ENCODE results near the gene TBR1. TPM values are rescaled to one million over a fixed set of nuclear protein-coding genes. Genes with fewer than 3 reads are reported as not detected.
A peak's percentile ranks its signal among the peaks of the same experiment; 100 is the strongest.

Gene TBR1
- total RNA-seq, 6 experiments from 2014 or later = not detected

DNA sequence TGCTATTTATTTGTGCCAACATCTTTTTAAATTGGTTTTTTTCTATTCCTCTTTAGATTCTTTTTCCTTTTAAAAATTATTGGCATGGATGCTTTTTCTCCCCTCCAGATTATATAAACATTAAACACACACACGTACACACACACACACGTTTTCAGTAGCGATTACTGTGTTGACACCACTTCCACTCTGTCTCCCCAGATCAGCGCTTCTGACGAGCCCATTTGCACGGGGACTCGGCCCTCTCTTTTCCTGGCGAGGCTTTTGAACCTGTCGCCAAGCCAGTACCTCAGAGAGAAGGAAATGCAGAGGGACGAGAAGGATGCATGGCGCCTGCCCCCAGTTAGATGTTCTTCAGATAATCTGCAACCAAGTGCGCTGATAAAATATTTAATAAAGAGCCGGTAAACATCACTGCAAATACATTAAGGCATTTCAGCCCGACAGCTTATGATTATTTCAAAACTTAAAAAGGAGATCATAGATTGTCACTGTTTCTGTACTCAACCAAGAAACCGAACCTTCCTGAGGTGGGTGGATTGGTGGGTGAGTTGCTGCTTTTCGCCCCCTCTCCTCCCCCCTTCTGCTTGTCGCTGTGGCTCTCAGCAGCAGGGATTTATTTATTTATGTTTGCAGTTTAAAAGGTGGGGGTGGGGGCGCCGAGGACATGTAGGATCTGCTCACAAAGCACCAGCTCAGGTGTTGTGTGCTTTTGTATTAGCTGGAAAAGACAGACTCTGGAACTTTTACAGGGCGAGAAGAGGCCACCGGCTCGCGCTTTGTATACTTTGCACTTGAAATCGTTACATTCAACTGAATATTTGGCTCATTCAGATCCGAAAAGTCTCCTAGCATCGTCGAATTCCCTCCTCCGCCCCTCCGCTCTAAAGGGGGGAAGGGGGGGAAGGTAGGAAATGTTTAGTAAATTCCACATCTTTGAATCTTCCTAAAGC is 787 bp upstream of the TBR1 start:
- Histone ChIP-seq H3K4me1 (peaks cover 0 to 34% (median 5%) of the 10 kb centered on the region in 4 donors), H3K4me3 (peak overlapping the region; percentile 29 to 39 (median 37)), H3K27ac (no peak overlapping the region), H3K27me3 (peaks cover 3 to 20% of the 10 kb centered on the region in 2 donors), H3K36me3 (no peaks in the 10 kb centered on the region), H3K9me3 (no peaks in the 10 kb centered on the region)
- WGBS (ENCODE audit: insufficient coverage, low coverage, low lambda C conversion rate, missing lambda C conversion rate) = 4% methylated on average over 24 of the region's 29 CpGs
- ATAC-seq (peak in 2 of 4 donors; percentile 13 to 21), DNase-seq (no peak)
- intact Hi-C loops (cut with DNase I) = no loop called here
- TF ChIP-seq, protein P1, sequence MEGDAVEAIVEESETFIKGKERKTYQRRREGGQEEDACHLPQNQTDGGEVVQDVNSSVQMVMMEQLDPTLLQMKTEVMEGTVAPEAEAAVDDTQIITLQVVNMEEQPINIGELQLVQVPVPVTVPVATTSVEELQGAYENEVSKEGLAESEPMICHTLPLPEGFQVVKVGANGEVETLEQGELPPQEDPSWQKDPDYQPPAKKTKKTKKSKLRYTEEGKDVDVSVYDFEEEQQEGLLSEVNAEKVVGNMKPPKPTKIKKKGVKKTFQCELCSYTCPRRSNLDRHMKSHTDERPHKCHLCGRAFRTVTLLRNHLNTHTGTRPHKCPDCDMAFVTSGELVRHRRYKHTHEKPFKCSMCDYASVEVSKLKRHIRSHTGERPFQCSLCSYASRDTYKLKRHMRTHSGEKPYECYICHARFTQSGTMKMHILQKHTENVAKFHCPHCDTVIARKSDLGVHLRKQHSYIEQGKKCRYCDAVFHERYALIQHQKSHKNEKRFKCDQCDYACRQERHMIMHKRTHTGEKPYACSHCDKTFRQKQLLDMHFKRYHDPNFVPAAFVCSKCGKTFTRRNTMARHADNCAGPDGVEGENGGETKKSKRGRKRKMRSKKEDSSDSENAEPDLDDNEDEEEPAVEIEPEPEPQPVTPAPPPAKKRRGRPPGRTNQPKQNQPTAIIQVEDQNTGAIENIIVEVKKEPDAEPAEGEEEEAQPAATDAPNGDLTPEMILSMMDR (IDR thresholded peaks at IDR 0.05) = no peak
- TF ChIP-seq POLR2A (IDR thresholded peaks at IDR 0.05) = no peak

DNA sequence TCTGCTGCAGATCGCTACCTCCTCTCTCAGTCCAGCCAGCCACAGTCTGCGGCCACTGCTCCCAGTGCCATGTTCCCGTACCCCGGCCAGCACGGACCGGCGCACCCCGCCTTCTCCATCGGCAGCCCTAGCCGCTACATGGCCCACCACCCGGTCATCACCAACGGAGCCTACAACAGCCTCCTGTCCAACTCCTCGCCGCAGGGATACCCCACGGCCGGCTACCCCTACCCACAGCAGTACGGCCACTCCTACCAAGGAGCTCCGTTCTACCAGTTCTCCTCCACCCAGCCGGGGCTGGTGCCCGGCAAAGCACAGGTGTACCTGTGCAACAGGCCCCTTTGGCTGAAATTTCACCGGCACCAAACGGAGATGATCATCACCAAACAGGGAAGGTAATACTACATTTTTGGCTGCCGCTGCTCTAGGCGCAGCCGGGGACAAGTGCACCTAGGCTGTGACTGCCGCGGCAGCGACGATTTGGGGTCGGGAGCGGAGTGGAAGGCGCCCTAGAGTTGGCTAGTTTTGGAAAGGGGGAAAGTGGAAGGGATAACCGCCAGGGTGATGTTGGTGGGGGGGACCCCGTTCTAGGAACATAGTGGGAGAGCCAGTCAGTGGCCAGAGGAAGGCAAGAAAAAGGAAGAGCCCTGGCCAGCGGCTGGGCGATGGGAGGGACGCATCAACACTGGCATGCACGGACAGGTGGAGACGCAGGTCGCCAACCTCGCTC is 776 bp downstream of the TBR1 start:
- H3K27me3 ChIP-seq = peaks cover 8 to 20% of the 10 kb centered on the region in 2 donors
- H3K36me3 ChIP-seq = no peaks in the 10 kb centered on the region
- no peak overlapping the region for H3K4me3 ChIP-seq
- no peak overlapping the region for H3K27ac ChIP-seq
- H3K9me3 ChIP-seq = no peaks in the 10 kb centered on the region
- TF ChIP-seq, protein P1 (IDR thresholded peaks at IDR 0.05) = no peak
- no peak for TF ChIP-seq POLR2A (IDR thresholded peaks at IDR 0.05)
- intact Hi-C loops (cut with DNase I) = no loop called here
- WGBS (ENCODE audit: insufficient coverage, low coverage, low lambda C conversion rate, missing lambda C conversion rate) = 5% methylated on average over 21 of the region's 41 CpGs
- DNase-seq (no peak), ATAC-seq (peak in 1 of 4 donors; percentile 11)
- peaks cover 0 to 34% (median 5%) of the 10 kb centered on the region in 4 donors for H3K4me1 ChIP-seq

DNA sequence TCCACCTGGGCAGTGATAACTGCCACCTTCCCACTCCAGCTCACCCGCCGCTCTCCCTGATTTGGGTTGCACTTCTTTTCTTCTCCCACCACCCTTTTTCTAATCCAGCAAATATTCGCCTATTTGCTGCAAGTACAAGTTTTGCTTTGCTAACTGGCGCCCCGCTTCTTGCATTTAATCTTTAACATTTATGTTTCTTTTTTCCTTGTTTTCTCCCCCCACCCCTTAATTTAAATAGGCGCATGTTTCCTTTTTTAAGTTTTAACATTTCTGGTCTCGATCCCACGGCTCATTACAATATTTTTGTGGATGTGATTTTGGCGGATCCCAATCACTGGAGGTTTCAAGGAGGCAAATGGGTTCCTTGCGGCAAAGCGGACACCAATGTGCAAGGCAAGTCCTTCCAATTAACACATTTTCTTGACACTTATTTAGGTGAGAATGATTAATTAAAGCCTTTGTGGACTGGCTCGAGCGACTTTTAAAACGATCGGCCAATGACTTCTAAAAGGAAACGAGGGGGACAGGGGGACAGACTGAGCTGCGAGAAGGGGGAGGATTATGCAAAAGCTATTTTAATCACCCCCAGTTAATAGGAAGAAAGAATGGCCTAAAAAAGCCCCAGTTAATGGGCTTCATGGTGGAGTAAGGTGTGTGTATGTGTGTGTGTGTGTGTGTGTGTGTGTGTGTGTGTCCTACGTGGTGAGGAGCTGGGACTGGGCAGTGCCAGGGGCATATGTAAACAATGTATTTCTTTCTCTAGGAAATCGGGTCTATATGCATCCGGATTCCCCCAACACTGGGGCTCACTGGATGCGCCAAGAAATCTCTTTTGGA is 1.6 kb downstream of the TBR1 start:
- peaks cover 11 to 20% of the 10 kb centered on the region in 2 donors for H3K27me3 ChIP-seq
- ATAC-seq (no peak), DNase-seq (no peak)
- no peak overlapping the region for H3K27ac ChIP-seq
- H3K4me1 ChIP-seq = peaks cover 0 to 34% (median 5%) of the 10 kb centered on the region in 4 donors
- no peak for TF ChIP-seq POLR2A (IDR thresholded peaks at IDR 0.05)
- TF ChIP-seq, protein P1 (IDR thresholded peaks at IDR 0.05) = no peak
- H3K36me3 ChIP-seq = no peaks in the 10 kb centered on the region
- intact Hi-C loops (cut with DNase I) = no loop called here
- no peaks in the 10 kb centered on the region for H3K9me3 ChIP-seq
- H3K4me3 ChIP-seq = no peak overlapping the region
- 8% methylated on average over 20 of the region's 21 CpGs for WGBS (ENCODE audit: insufficient coverage, low coverage, low lambda C conversion rate, missing lambda C conversion rate)

DNA sequence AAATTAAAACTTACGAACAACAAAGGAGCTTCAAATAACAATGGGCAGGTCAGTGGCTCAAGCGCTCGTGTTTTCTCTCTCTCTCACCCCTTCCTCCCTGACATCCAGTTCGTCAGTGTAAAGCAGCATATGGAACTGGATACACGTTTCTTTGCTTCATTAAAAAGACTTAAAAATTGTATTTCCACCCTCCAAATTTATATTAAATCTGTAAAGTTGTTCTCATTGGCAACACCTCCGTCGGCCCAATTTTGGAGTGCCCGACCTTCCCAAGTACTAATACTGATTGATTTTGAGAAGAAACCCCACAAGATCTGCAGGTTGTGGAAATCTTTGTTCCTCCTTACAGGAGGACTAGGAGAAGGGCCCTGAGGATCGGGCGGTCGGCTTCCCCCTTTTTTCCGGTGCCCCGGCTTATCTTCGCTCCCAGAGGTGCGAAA is 2.2 kb downstream of the TBR1 start:
- TF ChIP-seq, protein P1 (IDR thresholded peaks at IDR 0.05) = no peak
- TF ChIP-seq POLR2A (IDR thresholded peaks at IDR 0.05) = no peak
- ATAC-seq (no peak), DNase-seq (no peak)
- no peaks in the 10 kb centered on the region for H3K36me3 ChIP-seq
- intact Hi-C loops (cut with DNase I) = no loop called here
- 6% methylated on average over 10 of the region's 15 CpGs for WGBS (ENCODE audit: insufficient coverage, low coverage, low lambda C conversion rate, missing lambda C conversion rate)
- H3K4me1 ChIP-seq = peaks cover 0 to 34% (median 5%) of the 10 kb centered on the region in 4 donors
- no peak overlapping the region for H3K27ac ChIP-seq
- H3K9me3 ChIP-seq = no peaks in the 10 kb centered on the region
- peaks cover 15 to 20% of the 10 kb centered on the region in 2 donors for H3K27me3 ChIP-seq
- H3K4me3 ChIP-seq = no peak overlapping the region

All from right lobe of liver (tissue), 6 donors.